H9 (cell line): ENCODE data around the gene NRM. TPM values are rescaled to one million over a fixed set of nuclear protein-coding genes. Genes with fewer than 3 reads are reported as not detected.

ENCODE experiments used
- DNase-seq: peaks from one replicate; pipeline ENCODE4 v3.0.0-alpha.2; 2017
- H2AFZ ChIP-seq: one replicate; pipeline ENCODE4 v1.6.1; 2013; ENCODE audit warnings: mild to moderate bottlenecking, low read length, control low read depth, moderate library complexity
- H2AK5ac ChIP-seq: 2 replicates; pipeline ENCODE4 v1.6.1; 2013; ENCODE audit warnings: low read length, control low read depth, mixed read lengths; ENCODE audit not compliant: insufficient read length
- H2BK120ac ChIP-seq: one replicate; pipeline ENCODE4 v1.6.1; 2013; ENCODE audit warnings: low read depth, mild to moderate bottlenecking, low read length, control low read depth, inconsistent platforms; ENCODE audit not compliant: poor library complexity, severe bottlenecking
- H2BK12ac ChIP-seq: 2 replicates; pipeline ENCODE4 v1.6.1; 2013; ENCODE audit warnings: low read length, control low read depth, mixed read lengths, low read depth; ENCODE audit not compliant: insufficient read length
- H2BK15ac ChIP-seq: 2 replicates; pipeline ENCODE4 v1.6.1; 2013; ENCODE audit warnings: low read depth, low read length, control low read depth
- H2BK20ac ChIP-seq: one replicate; pipeline ENCODE4 v1.6.1; 2013; ENCODE audit warnings: low read depth, mild to moderate bottlenecking, low read length, control low read depth, inconsistent platforms; ENCODE audit not compliant: poor library complexity, severe bottlenecking
- H2BK5ac ChIP-seq: 2 replicates; pipeline ENCODE4 v1.6.1; 2013; ENCODE audit warnings: low read length, control low read depth, mixed read lengths; ENCODE audit not compliant: insufficient read length
- H3K14ac ChIP-seq: 2 replicates; pipeline ENCODE4 v1.6.1; 2013; ENCODE audit warnings: low read length, control low read depth; ENCODE audit not compliant: insufficient read depth
- H3K18ac ChIP-seq: 2 replicates; pipeline ENCODE4 v1.6.1; 2013; ENCODE audit warnings: low read depth, mild to moderate bottlenecking, mixed read lengths, low read length, control low read depth; ENCODE audit not compliant: insufficient read length
- H3K23ac ChIP-seq: 2 replicates; pipeline ENCODE4 v1.6.1; 2013; ENCODE audit warnings: low read length, control low read depth, mixed read lengths, low read depth; ENCODE audit not compliant: insufficient read length
- H3K23me2 ChIP-seq: 2 replicates; pipeline ENCODE4 v1.6.1; 2013; ENCODE audit warnings: low read depth, mild to moderate bottlenecking, mixed read lengths, low read length, control low read depth; ENCODE audit not compliant: insufficient read length, poor library complexity, severe bottlenecking
- H3K27ac ChIP-seq: 2 replicates; pipeline ENCODE4 v1.5.1; 2013; ENCODE audit warnings: low read length, control low read depth, mixed read lengths, low read depth; ENCODE audit not compliant: insufficient read length
- H3K27me3 ChIP-seq: 2 replicates; pipeline ENCODE4 v1.6.1; 2013; ENCODE audit warnings: low read length, control low read depth, inconsistent platforms; ENCODE audit not compliant: insufficient read depth
- H3K4ac ChIP-seq: 2 replicates; pipeline ENCODE4 v1.6.1; 2013; ENCODE audit warnings: low read depth, mild to moderate bottlenecking, control low read depth, inconsistent platforms, low read length, moderate library complexity
- H3K4me1 ChIP-seq: 2 replicates; pipeline ENCODE4 v1.6.1; 2013; ENCODE audit warnings: low read length, control low read depth, inconsistent platforms; ENCODE audit not compliant: insufficient read depth
- H3K4me2 ChIP-seq: 2 replicates; pipeline ENCODE4 v1.6.1; 2013; ENCODE audit warnings: low read length, control low read depth, mixed read lengths; ENCODE audit not compliant: insufficient read length, insufficient read depth
- H3K56ac ChIP-seq: 2 replicates; pipeline ENCODE4 v1.6.1; 2013; ENCODE audit warnings: low read depth, mild to moderate bottlenecking, mixed read lengths, low read length, control low read depth; ENCODE audit not compliant: insufficient read length
- H3K79me1 ChIP-seq: 2 replicates; pipeline ENCODE4 v1.6.1; 2013; ENCODE audit warnings: low read depth, mild to moderate bottlenecking, moderate library complexity, low read length, control low read depth, inconsistent platforms; ENCODE audit not compliant: insufficient read depth, poor library complexity, severe bottlenecking
- H3K79me2 ChIP-seq: 2 replicates; pipeline ENCODE4 v1.6.1; 2013; ENCODE audit warnings: low read length, control low read depth, inconsistent platforms; ENCODE audit not compliant: insufficient read depth
- H3K9ac ChIP-seq: 2 replicates; pipeline ENCODE4 v1.6.1; 2013; ENCODE audit warnings: low read length, control low read depth, mixed read lengths; ENCODE audit not compliant: insufficient read length; ENCODE audit errors: extremely low read depth
- H3K9me3 ChIP-seq: one replicate; pipeline ENCODE4 v1.6.1; 2013; ENCODE audit warnings: low read depth, low read length, inconsistent platforms; ENCODE audit not compliant: control insufficient read depth
- H3T11ph ChIP-seq: one replicate; pipeline ENCODE4 v1.6.1; 2013; ENCODE audit warnings: mild to moderate bottlenecking, low read length, control low read depth, inconsistent platforms
- H4K20me1 ChIP-seq: one replicate; pipeline ENCODE4 v1.6.1; 2013; ENCODE audit not compliant: control insufficient read depth, insufficient read length, insufficient read depth
- H4K5ac ChIP-seq: 2 replicates; pipeline ENCODE4 v1.6.1; 2013; ENCODE audit warnings: low read depth, mild to moderate bottlenecking, mixed read lengths, low read length, control low read depth; ENCODE audit not compliant: insufficient read length
- H4K8ac ChIP-seq: replicated peaks from 2 replicates; pipeline ENCODE4 v1.6.1; 2013; ENCODE audit warnings: low read length, control low read depth, mixed read lengths, low read depth; ENCODE audit not compliant: insufficient read length
- H4K91ac ChIP-seq: 2 replicates; pipeline ENCODE4 v1.6.1; 2013; ENCODE audit warnings: low read depth, mild to moderate bottlenecking, moderate library complexity, mixed read lengths, low read length, control low read depth; ENCODE audit not compliant: insufficient read length
- H3K27ac Mint-ChIP-seq, 3 experiments: 2 replicates in 2 of 3; 3 replicates in 1 of 3; pipeline ENCODE4 v1.8.0; 2020 to 2021; ENCODE audit warnings: mixed read lengths in 3 of 3, mild to moderate bottlenecking in 1 of 3, moderate library complexity in 1 of 3
- H3K27me3 Mint-ChIP-seq: 2 replicates; pipeline ENCODE4 v1.8.0; 2021; ENCODE audit warnings: low read depth, mild to moderate bottlenecking, moderate library complexity, mixed read lengths
- H3K36me3 Mint-ChIP-seq, 3 experiments: 2 replicates in 2 of 3; 3 replicates in 1 of 3; pipeline ENCODE4 v1.8.0; 2020 to 2021; ENCODE audit warnings: low read depth in 3 of 3, mixed read lengths in 3 of 3; ENCODE audit not compliant: insufficient read depth in 1 of 3
- H3K4me1 Mint-ChIP-seq, 2 experiments: 2 replicates each; pipeline ENCODE4 v1.8.0; 2020; ENCODE audit warnings: mixed read lengths in 2 of 2
- H3K4me3 Mint-ChIP-seq, 2 experiments: 2 replicates in 1 of 2; 3 replicates in 1 of 2; pipeline ENCODE4 v1.8.0; 2020 to 2021; ENCODE audit warnings: mild to moderate bottlenecking in 2 of 2, mixed read lengths in 2 of 2, moderate library complexity in 1 of 2
- H3K9me3 Mint-ChIP-seq, 2 experiments: 2 replicates in 1 of 2; 3 replicates in 1 of 2; pipeline ENCODE4 v1.8.0; 2020; ENCODE audit warnings: mild to moderate bottlenecking in 2 of 2, mixed read lengths in 2 of 2, moderate library complexity in 1 of 2
- WGBS: extraction: QIAGEN DNeasy Blood & Tissue Kit; methylation state at CpG from one replicate; pipeline ENCODE4 v1.1.7; 2013; ENCODE audit warnings: missing lambda C conversion rate, low lambda C conversion rate, mixed read lengths; ENCODE audit not compliant: insufficient read length; ENCODE audit errors: extremely low coverage; 5-methylcytosine and 5-hydroxymethylcytosine counted together
- total RNA-seq: library from RNA; stranded (reverse); gene quantifications from 2 replicates; pipeline ENCODE4 v1.2.1, GENCODE V29; 2021
- TF ChIP-seq, protein P1 (sequence below): fragments of 200-600 bp; sonication (generic); conservative IDR thresholded peaks from 3 replicates; pipeline ENCODE4 v1.8.0; 2021; ENCODE audit warnings: antibody characterized with exemption, mild to moderate bottlenecking

NRM gene
- total RNA-seq, 1 experiment from 2014 or later = 36.5 TPM

DNA sequence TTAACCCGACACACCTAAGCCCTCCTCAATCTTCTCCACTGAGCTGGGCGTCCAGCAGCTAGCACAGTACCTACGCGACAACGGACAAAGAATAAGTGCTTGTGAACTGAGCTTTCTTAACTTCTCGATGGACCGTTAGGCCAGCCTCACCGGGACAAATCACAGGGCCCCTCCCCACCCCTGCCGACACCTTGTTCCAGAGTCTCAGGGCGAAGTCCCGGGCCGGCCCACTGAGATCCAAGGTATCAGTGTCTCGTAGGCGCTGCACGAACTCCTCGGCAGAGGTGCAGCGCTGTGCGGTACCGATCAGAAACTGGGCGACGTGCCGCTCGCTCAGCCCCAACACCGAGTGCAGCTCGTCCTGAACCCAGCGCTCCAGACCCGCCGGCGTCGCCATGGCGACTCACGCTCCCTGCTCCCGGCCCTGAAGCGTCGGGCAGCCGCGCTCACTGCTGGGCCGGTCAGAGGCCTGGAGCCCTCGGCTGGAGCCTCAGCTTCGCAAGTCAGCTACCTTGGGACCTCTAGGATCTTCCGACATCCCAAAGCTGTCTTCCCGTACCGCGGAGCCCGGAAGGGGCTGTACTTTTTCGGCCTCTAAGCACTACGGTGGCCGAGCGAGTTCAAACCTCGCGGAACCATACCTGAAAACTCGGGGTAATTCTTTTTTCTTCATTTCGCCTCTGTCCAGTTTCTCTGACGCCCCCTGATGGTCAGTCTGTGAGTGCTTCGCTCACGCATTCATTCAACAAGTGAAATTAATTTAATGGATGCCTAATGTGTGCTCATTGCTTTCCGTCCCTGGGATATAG, 18.1 kb downstream of the NRM start, which contains the start of gene DHX16:
Gene DHX16 (minus strand): TSS at position 562 of the 809 bp plus-strand sequence. CDS start 165 bp downstream, at position 397.
- peak within 1 kb of the TSS; percentile 97 for H3K4me2 ChIP-seq
- H3K9me3 ChIP-seq = no peaks in the 10 kb centered on the region
- peaks cover 4% of the 10 kb centered on the region for H3K23me2 ChIP-seq
- peaks cover 2 to 7% of the 10 kb centered on the region in 2 experiments; a peak in 3 of 4 replicates for H3K4me1 Mint-ChIP-seq
- H3K4me1 ChIP-seq = no peaks in the 10 kb centered on the region
- H3K56ac ChIP-seq = no peak within 1 kb of the TSS
- no CpG with 5 or more reads among the region's 57 CpGs for WGBS
- no peaks in the 10 kb centered on the region for H3K27me3 ChIP-seq
- H3K79me1 ChIP-seq = peaks cover 9% of the 10 kb centered on the region
- H2AFZ ChIP-seq = no peak within 1 kb of the TSS
- no peak within 1 kb of the TSS for H2BK12ac ChIP-seq
- H3K27me3 Mint-ChIP-seq = no peaks in the 10 kb centered on the region
- H3K9ac ChIP-seq = peak within 1 kb of the TSS; percentile 82
- H4K8ac ChIP-seq = no peak within 1 kb of the TSS
- TF ChIP-seq, protein P1, sequence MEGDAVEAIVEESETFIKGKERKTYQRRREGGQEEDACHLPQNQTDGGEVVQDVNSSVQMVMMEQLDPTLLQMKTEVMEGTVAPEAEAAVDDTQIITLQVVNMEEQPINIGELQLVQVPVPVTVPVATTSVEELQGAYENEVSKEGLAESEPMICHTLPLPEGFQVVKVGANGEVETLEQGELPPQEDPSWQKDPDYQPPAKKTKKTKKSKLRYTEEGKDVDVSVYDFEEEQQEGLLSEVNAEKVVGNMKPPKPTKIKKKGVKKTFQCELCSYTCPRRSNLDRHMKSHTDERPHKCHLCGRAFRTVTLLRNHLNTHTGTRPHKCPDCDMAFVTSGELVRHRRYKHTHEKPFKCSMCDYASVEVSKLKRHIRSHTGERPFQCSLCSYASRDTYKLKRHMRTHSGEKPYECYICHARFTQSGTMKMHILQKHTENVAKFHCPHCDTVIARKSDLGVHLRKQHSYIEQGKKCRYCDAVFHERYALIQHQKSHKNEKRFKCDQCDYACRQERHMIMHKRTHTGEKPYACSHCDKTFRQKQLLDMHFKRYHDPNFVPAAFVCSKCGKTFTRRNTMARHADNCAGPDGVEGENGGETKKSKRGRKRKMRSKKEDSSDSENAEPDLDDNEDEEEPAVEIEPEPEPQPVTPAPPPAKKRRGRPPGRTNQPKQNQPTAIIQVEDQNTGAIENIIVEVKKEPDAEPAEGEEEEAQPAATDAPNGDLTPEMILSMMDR = peak; percentile 91
- no peak within 1 kb of the TSS for H3K4ac ChIP-seq
- peak within 1 kb of the TSS; percentile 59; the same call in 1 of the 2 replicates for H3K14ac ChIP-seq
- peak within 1 kb of the TSS; percentile 89 to 95 for H3K4me3 Mint-ChIP-seq
- H3K23ac ChIP-seq = no peak within 1 kb of the TSS
- H2BK5ac ChIP-seq = no peak within 1 kb of the TSS
- no peaks in the 10 kb centered on the region; a peak in 1 of 5 replicates for H3K9me3 Mint-ChIP-seq
- H3K27ac Mint-ChIP-seq = peak within 1 kb of the TSS; percentile 42 to 66 (median 49); a peak in 5 of 7 replicates
- no peak within 1 kb of the TSS for H3K18ac ChIP-seq
- H4K20me1 ChIP-seq = no peaks in the 10 kb centered on the region
- no peak within 1 kb of the TSS for H4K5ac ChIP-seq
- no peak within 1 kb of the TSS for H3K27ac ChIP-seq
- no peak within 1 kb of the TSS for H2AK5ac ChIP-seq
- H2BK20ac ChIP-seq = no peak within 1 kb of the TSS
- H2BK15ac ChIP-seq = no peak within 1 kb of the TSS
- H3T11ph ChIP-seq = no peak within 1 kb of the TSS
- H4K91ac ChIP-seq = no peak within 1 kb of the TSS
- H3K79me2 ChIP-seq = no peaks in the 10 kb centered on the region
- peak; percentile 94 for DNase-seq
- H2BK120ac ChIP-seq = no peak within 1 kb of the TSS
- H3K36me3 Mint-ChIP-seq = peaks cover 16 to 41% (median 39%) of the 10 kb centered on the region in 3 experiments; a peak in 6 of 7 replicates
